ENCODE results near the gene SOST.
"Not testable (repeated sequence)": the region's sequence is repeated elsewhere in the genome, so short reads cannot be mapped to it uniquely, and the experiment has no call there.

SOST gene

DNA sequence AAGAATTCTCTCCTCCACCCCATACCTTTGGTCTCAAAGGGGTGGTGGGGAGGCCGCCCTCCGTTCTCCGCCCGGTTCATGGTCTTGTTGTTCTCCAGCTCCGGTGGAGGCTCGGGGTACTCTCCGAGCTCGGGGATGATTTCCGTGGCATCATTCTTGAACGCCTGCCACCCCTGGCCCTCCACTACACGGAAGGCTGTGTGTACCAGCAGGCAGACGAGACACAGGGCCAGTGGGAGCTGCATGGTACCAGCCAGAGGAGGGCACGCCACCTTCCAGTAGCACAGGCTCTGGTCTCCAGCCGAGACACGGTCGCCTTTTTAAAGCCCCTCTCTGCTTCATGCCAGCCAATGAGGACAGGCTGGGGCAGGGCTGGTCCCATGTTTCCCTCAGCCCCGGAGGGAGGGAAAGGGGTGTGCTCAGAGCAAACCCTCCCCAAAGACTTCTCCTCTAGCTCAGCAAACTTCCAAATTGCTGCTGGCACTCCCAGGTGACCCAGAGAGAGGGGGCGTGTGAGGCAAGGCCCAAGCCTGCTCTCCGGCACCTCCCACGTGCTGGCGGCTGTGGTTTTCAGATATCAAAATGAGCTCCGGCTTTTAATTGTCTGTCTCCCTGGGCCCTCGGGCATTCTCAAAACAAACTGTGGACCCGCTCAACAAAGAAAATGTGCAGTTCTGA, at the start of gene SOST:
SOST (minus strand) TSS at position 295 of the 678 bp plus-strand sequence; CDS start at position 245, 50 bp downstream.
- no peak for DNase-seq (ENCODE audit: low read depth in 1 of 2, low spot score in 1 of 2)
- no peak for TF ChIP-seq JUND (IDR thresholded peaks at IDR 0.05; ENCODE audit: low read depth)
- in situ Hi-C loops (cut with HindIII; ENCODE audit: low pct_unique_long_range_greater_than_20kb, low sequenced_read_pairs), result no loop called here

DNA sequence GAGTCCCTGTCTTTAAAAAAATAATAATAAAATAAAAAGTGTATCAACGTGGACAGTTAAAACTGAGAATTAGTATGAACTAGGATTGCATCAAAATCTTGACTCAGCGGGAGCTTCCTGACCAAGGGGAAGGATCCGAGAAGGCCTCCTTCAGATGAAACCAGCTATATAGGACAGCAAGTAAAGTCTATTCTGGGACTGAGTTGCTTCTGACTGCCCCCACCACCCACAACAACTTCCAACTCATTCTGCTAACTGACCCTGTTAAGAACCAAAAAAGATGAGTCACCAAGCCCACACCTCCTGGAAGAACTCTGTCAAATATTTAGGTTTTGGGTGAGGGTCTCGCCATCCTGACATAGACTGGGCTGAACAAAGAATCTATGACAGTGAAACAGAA, 49.5 kb upstream of the SOST start:
- in situ Hi-C loops (cut with HindIII; ENCODE audit: low pct_unique_long_range_greater_than_20kb, low sequenced_read_pairs), result no loop called here
- TF ChIP-seq JUND (IDR thresholded peaks at IDR 0.05; ENCODE audit: low read depth), result no peak
- no peak for DNase-seq (ENCODE audit: low read depth in 1 of 2, low spot score in 1 of 2)

GRCh38 chr17:43805117-43805516, 46.5 kb upstream of the SOST start:
- no peak for TF ChIP-seq JUND (IDR thresholded peaks at IDR 0.05; ENCODE audit: low read depth)
- no peak for DNase-seq (ENCODE audit: low read depth in 1 of 2, low spot score in 1 of 2)
- in situ Hi-C loops (cut with HindIII; ENCODE audit: low pct_unique_long_range_greater_than_20kb, low sequenced_read_pairs), result no loop called here

DNA sequence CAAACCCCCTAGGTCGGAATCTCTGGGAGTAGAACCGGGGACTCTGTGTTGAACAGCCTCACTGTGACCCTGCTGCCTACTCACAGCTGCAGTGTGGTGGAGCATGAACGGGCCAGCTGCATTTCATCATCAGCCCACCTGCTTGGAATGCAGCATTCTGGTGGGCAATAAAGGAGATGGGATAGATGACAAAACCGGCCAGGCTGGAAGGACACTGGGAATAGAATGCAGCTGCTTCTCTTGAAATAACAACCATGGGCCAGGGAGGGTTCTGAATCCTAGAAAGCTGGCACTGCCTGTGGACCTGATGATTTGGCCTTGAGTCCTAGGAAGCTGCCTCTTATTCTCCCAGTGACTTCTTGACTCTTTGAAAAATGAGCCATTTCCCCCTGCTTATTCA, 45.2 kb upstream of the SOST start:
- TF ChIP-seq JUND (IDR thresholded peaks at IDR 0.05; ENCODE audit: low read depth), result no peak
- no peak for DNase-seq (ENCODE audit: low read depth in 1 of 2, low spot score in 1 of 2)
- in situ Hi-C loops (cut with HindIII; ENCODE audit: low pct_unique_long_range_greater_than_20kb, low sequenced_read_pairs), result no loop called here

GRCh38 chr17:43801844-43802243, 43.3 kb upstream of the SOST start:
- in situ Hi-C loops (cut with HindIII; ENCODE audit: low pct_unique_long_range_greater_than_20kb, low sequenced_read_pairs), result no loop called here
- no peak for DNase-seq (ENCODE audit: low read depth in 1 of 2, low spot score in 1 of 2)
- no peak for TF ChIP-seq JUND (IDR thresholded peaks at IDR 0.05; ENCODE audit: low read depth)

GRCh38 chr17:43800736-43801135, 42.1 kb upstream of the SOST start:
- in situ Hi-C loops (cut with HindIII; ENCODE audit: low pct_unique_long_range_greater_than_20kb, low sequenced_read_pairs), result no loop called here
- no peak for TF ChIP-seq JUND (IDR thresholded peaks at IDR 0.05; ENCODE audit: low read depth)
- no peak for DNase-seq (ENCODE audit: low read depth in 1 of 2, low spot score in 1 of 2)

GRCh38 chr17:43799047-43799446, 40.5 kb upstream of the SOST start:
- in situ Hi-C loops (cut with HindIII; ENCODE audit: low pct_unique_long_range_greater_than_20kb, low sequenced_read_pairs), result no loop called here
- TF ChIP-seq JUND (IDR thresholded peaks at IDR 0.05; ENCODE audit: low read depth), result no peak
- DNase-seq (ENCODE audit: low read depth in 1 of 2, low spot score in 1 of 2), result no peak

GRCh38 chr17:43798024-43798423, 39.4 kb upstream of the SOST start:
- in situ Hi-C loops (cut with HindIII; ENCODE audit: low pct_unique_long_range_greater_than_20kb, low sequenced_read_pairs), result not testable (repeated sequence)
- peak in 1 of 2 experiments; percentile 45 for DNase-seq (ENCODE audit: low read depth in 1 of 2, low spot score in 1 of 2)

DNA sequence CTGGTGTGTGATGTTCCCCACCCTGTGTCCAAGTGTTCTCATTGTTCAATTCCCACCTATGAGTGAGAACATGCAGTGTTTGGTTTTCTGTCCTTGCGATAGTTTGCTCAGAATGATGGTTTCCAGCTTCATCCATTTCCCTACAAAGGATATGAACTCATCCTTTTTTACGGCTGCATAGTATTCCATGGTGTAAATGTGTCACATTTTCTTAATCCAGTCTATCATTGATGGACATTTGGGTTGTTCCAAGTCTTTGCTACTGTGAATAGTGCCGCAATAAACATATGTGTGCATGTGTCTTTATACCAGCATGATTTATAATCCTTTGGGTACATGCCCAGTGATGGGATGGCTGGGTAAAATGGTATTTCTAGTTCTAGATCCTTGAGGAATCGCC, 34.1 kb upstream of the SOST start:
- in situ Hi-C loops (cut with HindIII; ENCODE audit: low pct_unique_long_range_greater_than_20kb, low sequenced_read_pairs); DNase-seq (ENCODE audit: low read depth in 1 of 2, low spot score in 1 of 2): not testable (repeated sequence)

DNA sequence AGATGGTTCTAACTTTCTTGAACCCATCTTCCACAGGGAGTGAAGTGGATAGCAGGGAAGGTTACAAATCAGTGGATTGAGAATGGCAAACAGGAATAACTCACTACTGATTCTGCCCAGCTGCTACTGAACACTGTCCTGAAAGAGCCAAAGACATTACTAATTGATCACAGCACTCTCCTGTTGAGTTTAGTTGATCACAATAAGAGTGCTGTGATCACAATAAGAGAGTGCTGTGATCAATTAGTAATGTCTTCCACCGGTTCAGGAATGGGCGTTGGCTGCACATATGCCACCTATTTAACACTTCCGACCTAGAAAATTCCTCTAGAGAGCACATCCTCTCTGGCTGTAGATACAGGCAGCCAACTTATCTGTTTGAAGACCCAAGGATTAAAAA, 33.0 kb upstream of the SOST start:
- no peak for TF ChIP-seq JUND (IDR thresholded peaks at IDR 0.05; ENCODE audit: low read depth)
- DNase-seq (ENCODE audit: low read depth in 1 of 2, low spot score in 1 of 2), result peak in 1 of 2 experiments; percentile 91
- in situ Hi-C loops (cut with HindIII; ENCODE audit: low pct_unique_long_range_greater_than_20kb, low sequenced_read_pairs), result no loop called here

- in situ Hi-C loops (cut with HindIII; ENCODE audit: low pct_unique_long_range_greater_than_20kb, low sequenced_read_pairs), result no loop called here
- TF ChIP-seq JUND (IDR thresholded peaks at IDR 0.05; ENCODE audit: low read depth), result no peak
- peak in 1 of 2 experiments; percentile 67 for DNase-seq (ENCODE audit: low read depth in 1 of 2, low spot score in 1 of 2)
Measured at GRCh38 chr17:43790311-43790940, 31.8 kb upstream of the SOST start.

GRCh38 chr17:43789482-43789881, 30.9 kb upstream of the SOST start:
- no peak for TF ChIP-seq JUND (IDR thresholded peaks at IDR 0.05; ENCODE audit: low read depth)
- in situ Hi-C loops (cut with HindIII; ENCODE audit: low pct_unique_long_range_greater_than_20kb, low sequenced_read_pairs), result no loop called here

GRCh38 chr17:43788540-43788939, 29.9 kb upstream of the SOST start:
- in situ Hi-C loops (cut with HindIII; ENCODE audit: low pct_unique_long_range_greater_than_20kb, low sequenced_read_pairs), result no loop called here
- no peak for DNase-seq (ENCODE audit: low read depth in 1 of 2, low spot score in 1 of 2)
- TF ChIP-seq JUND (IDR thresholded peaks at IDR 0.05; ENCODE audit: low read depth), result no peak

More at GRCh38 chr17:43789482-43789881, 30.9 kb upstream of the SOST start:
- DNase-seq (ENCODE audit: low read depth in 1 of 2, low spot score in 1 of 2), result no peak

GRCh38 chr17:43787728-43788127, 29.1 kb upstream of the SOST start:
- TF ChIP-seq JUND (IDR thresholded peaks at IDR 0.05; ENCODE audit: low read depth), result no peak
- in situ Hi-C loops (cut with HindIII; ENCODE audit: low pct_unique_long_range_greater_than_20kb, low sequenced_read_pairs), result no loop called here
- no peak for DNase-seq (ENCODE audit: low read depth in 1 of 2, low spot score in 1 of 2)

Data from T47D (cell line).